ENCODE measurements around the gene EVI2A. TPM values are rescaled to one million over a fixed set of nuclear protein-coding genes. Genes with fewer than 3 reads are reported as not detected.

EVI2A gene
- total and polyA plus RNA-seq, 9 of the 15 experiments (the other 6 are each of a cell fraction or from before 2014, with no cell fraction given) = 0.06 to 0.37 (median 0.15) TPM; not detected in 3

- no peak overlapping the region for H3K4me2 ChIP-seq (ENCODE audit: insufficient read depth, low read length)
- no TSS peak for BruUV-seq (replicated peaks)
- CTCF ChIA-PET (ENCODE audit: low intra/inter-chr PET ratio) = no interaction called here
- no peaks in the 10 kb centered on the region for H3K4me1 ChIP-seq (replicated peaks in 1 of 2; ENCODE audit: control insufficient read depth in 2 of 2, insufficient read depth in 2 of 2, low read length in 2 of 2)
- no peaks in the 10 kb centered on the region for H3K27me3 ChIP-seq (ENCODE audit: control insufficient read depth in 2 of 2, insufficient read depth in 2 of 2, low read length in 2 of 2)
- H3K79me2 ChIP-seq (ENCODE audit: control insufficient read depth, insufficient read depth, low read length) = no peaks in the 10 kb centered on the region
- H4K20me1 ChIP-seq (replicated peaks; ENCODE audit: control insufficient read depth, insufficient read depth, low read length) = no peaks in the 10 kb centered on the region
- H3K36me3 ChIP-seq (ENCODE audit: control insufficient read depth, insufficient read depth, low read length) = peaks cover 16% of the 10 kb centered on the region
- H3K27ac ChIP-seq (ENCODE audit: extremely low read depth, low read depth, low read length) = no peak overlapping the region
- TF ChIP-seq BRCA1 (IDR thresholded peaks at IDR 0.05) = no peak
- no peak for TF ChIP-seq BRCA1 (CRISPR knock-in tag; IDR thresholded peaks at IDR 0.05)
- TF ChIP-seq ZNF318 (IDR thresholded peaks at IDR 0.05; ENCODE audit: borderline replicate concordance in 1 of 2, low read depth in 1 of 2) = no peak
- TF ChIP-seq HSF4 (CRISPR knock-in tag; IDR thresholded peaks at IDR 0.05; ENCODE audit: borderline replicate concordance) = no peak
- no peak for TF ChIP-seq NCOR1 (IDR thresholded peaks at IDR 0.05)
- peak; percentile 61 for TF ChIP-seq RBM25 (IDR thresholded peaks at IDR 0.05; ENCODE audit: low read depth, low read length, severe bottlenecking)
- POLR2A ChIA-PET = no interaction called here
- no peak overlapping the region for H2AFZ ChIP-seq (ENCODE audit: low read depth, low read length)
- no peaks in the 10 kb centered on the region for H3K9me3 ChIP-seq (replicated peaks; ENCODE audit: control insufficient read depth, insufficient read depth, low read depth, low read length)
- peak; percentile 29 for FAIRE-seq
- H3K9me1 ChIP-seq (ENCODE audit: control insufficient read depth, insufficient read depth, low read length) = no peaks in the 10 kb centered on the region
- DNase-seq (ENCODE audit: extremely low read depth in 1 of 4, low spot score in 3 of 4) = no peak
- in situ Hi-C loops (cut with MboI) (no loop called here), intact Hi-C loops (cut with micrococcal nuclease) (no loop called here)
- no peak overlapping the region for H3K4me3 ChIP-seq
- no peak overlapping the region for H3K9ac ChIP-seq (ENCODE audit: insufficient read depth in 1 of 2, low read depth in 2 of 2, low read length in 2 of 2)
- ATAC-seq = no peak
Measured at GRCh38 chr17:31291820-31292219, 29.6 kb downstream of the EVI2A start.
